ENCODE data around the gene AIFM3. TPM values are rescaled to one million over a fixed set of nuclear protein-coding genes. Genes with fewer than 3 reads are reported as not detected.

Gene AIFM3, protein sequence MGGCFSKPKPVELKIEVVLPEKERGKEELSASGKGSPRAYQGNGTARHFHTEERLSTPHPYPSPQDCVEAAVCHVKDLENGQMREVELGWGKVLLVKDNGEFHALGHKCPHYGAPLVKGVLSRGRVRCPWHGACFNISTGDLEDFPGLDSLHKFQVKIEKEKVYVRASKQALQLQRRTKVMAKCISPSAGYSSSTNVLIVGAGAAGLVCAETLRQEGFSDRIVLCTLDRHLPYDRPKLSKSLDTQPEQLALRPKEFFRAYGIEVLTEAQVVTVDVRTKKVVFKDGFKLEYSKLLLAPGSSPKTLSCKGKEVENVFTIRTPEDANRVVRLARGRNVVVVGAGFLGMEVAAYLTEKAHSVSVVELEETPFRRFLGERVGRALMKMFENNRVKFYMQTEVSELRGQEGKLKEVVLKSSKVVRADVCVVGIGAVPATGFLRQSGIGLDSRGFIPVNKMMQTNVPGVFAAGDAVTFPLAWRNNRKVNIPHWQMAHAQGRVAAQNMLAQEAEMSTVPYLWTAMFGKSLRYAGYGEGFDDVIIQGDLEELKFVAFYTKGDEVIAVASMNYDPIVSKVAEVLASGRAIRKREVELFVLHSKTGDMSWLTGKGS
- total RNA-seq (1 to 10 TPM in 3 of 10 donors, under 1 TPM in 6, not detected in 1; 0.24 to 1.5 (median 0.50) TPM), polyA plus RNA-seq (1 to 10 TPM in 1 of 2 donors, under 1 TPM in 1; 0.29 to 1.5 TPM)
- long read RNA-seq, donor 1, partial matches to known transcripts, result 0 of 1 reads
- long read RNA-seq, donor 1, other reads (novel, unspliced or antisense), result 1 of 1 reads
- long read RNA-seq, donor 2, result 0 reads
- long read RNA-seq, donor 3, result 0 reads

DNA sequence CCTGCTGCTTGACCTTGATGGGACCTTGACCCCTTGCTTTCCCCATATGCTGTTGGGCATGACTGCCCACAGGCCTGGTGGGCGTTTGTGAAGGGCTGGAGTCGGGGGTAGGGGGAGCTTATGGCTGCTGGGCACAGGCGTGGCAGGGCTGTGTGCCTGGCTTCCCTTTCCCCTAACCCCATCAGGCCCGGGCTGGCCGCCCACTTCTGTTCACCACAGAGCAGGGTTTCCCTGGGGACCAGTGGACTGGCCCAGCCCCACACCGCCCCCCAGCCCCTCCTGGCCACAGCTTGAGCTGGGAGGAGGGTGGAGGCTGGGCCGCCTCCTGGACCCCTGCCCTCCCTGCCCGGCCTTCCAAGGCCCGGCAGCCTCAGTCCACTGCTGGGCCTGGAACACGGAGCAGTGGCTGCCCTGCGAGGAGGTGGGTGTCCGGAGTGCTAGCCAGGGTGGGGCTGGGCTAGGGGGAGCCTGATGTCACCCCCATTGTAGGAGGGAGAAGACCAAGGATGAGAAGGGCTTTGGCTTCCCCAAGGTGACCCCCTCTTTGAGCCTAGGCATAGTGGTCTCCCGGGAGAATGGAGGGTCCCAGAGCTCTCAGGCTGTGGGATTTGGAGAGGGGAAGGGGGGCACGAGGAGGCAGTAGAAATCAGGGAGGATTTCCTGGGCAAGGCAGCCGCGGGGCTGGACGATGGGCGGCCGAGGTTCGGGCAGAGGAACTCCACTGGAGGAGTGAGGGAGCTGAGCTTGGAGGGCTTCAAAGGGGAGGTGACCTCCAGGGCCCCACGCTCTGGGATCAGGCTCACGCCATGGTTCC, at the start of gene AIFM3:
Gene AIFM3 (plus strand): TSS at position 373 of the 814 bp plus-strand sequence. CDS start 690 bp downstream, outside the sequence.
- ATAC-seq, result peak in 1 of 8 donors; percentile 29
- Histone ChIP-seq H3K27me3 (peaks cover 0 to 36% (median 16%) of the 10 kb centered on the region in 7 donors), H3K4me3 (no peak within 1 kb of the TSS), H3K27ac (peak within 1 kb of the TSS in 1 of 10 donors; percentile 50), H3K36me3 (no peaks in the 10 kb centered on the region), H3K4me1 (peaks cover 3 to 27% (median 10%) of the 10 kb centered on the region in 9 donors), H3K9me3 (no peaks in the 10 kb centered on the region)
- TF ChIP-seq, protein P1, sequence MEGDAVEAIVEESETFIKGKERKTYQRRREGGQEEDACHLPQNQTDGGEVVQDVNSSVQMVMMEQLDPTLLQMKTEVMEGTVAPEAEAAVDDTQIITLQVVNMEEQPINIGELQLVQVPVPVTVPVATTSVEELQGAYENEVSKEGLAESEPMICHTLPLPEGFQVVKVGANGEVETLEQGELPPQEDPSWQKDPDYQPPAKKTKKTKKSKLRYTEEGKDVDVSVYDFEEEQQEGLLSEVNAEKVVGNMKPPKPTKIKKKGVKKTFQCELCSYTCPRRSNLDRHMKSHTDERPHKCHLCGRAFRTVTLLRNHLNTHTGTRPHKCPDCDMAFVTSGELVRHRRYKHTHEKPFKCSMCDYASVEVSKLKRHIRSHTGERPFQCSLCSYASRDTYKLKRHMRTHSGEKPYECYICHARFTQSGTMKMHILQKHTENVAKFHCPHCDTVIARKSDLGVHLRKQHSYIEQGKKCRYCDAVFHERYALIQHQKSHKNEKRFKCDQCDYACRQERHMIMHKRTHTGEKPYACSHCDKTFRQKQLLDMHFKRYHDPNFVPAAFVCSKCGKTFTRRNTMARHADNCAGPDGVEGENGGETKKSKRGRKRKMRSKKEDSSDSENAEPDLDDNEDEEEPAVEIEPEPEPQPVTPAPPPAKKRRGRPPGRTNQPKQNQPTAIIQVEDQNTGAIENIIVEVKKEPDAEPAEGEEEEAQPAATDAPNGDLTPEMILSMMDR (IDR thresholded peaks at IDR 0.05), result no peak
- intact Hi-C loops (cut with DNase I), result loop anchor here in 1 of 10 donors (10.0 kb wide), 2 partner anchors 52 to 88 kb away; partner anchors contain the start of gene CRKL
- 59 to 73% methylated on average over 20 to 22 of the region's 22 CpGs for WGBS, 2 donors
- no peak for DNase-seq

DNA sequence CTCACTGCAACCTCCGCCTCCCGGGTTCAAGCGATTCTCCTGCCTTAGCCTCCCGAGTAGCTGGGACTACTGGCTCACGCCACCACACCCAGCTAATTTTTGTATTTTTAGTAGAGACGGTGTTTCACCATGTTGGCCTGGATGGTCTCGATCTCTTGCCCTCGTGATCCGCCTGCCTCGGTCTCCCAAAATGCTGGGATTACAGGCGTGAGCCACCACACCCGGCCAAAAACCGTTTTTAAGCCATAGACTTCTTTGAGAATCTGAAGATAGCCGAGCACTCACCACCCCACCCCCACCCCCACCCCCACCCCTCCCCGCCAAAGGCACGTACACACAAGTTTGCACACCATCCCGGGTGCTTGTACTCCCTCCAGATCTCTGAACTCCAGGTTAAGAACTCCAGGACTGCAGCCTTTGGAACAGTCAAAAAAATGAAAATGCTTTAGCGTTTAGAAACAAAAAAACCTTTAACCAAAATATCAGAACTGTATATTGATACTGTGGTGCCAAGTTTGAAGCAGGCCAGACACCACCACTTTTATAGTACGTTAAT, 48.3 kb upstream of the AIFM3 start:
- Histone ChIP-seq H3K27me3 (no peaks in the 10 kb centered on the region), H3K9me3 (no peaks in the 10 kb centered on the region), H3K27ac (peak overlapping the region in 7 of 10 donors; percentile 89 to 99 (median 96)), H3K36me3 (no peaks in the 10 kb centered on the region), H3K4me3 (peak overlapping the region; percentile 66 to 99 (median 90)), H3K4me1 (peaks cover 6 to 51% (median 46%) of the 10 kb centered on the region in 9 donors)
- DNase-seq (no peak), ATAC-seq (no peak)
- intact Hi-C loops (cut with DNase I), result loop anchor here in 6 of 10 donors (5.0 to 10.0 kb wide), 6 partner anchors 46 to 96 kb away; partner anchors contain the start of genes LZTR1 (in 3 of the 6), AIFM3 (in 1 of the 6), P2RX6 (in 1 of the 6) and THAP7 (in 1 of the 6)
- WGBS, 2 donors, result 1 to 2% methylated on average over 19 of the region's 19 CpGs
- TF ChIP-seq, protein P1 (IDR thresholded peaks at IDR 0.05), result no peak

DNA sequence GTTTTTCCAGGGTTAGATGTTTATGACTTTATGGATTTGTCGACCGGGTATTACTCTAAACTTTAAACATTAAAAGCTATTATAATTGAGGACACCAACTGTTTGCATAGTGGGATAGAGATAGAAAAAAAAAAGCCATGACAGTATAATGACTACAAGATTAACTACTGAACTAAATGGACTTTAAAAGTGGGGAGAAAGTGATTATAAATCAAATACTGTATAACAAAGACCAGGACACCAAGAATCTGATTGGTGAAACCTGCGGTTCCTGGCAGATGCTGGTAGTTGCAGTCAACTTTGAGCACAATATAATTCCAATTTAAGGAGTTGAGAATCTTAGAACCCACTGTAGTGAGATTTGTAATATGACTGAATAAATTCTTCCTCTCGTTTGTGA, 47.3 kb upstream of the AIFM3 start:
- Histone ChIP-seq H3K9me3 (no peaks in the 10 kb centered on the region), H3K27me3 (no peaks in the 10 kb centered on the region), H3K27ac (peak overlapping the region in 2 of 10 donors; percentile 10 to 27), H3K36me3 (peaks cover 0 to 9% (median 0%) of the 10 kb centered on the region in 9 donors), H3K4me1 (peaks cover 6 to 61% (median 51%) of the 10 kb centered on the region in 9 donors), H3K4me3 (peak overlapping the region in 9 of 10 donors; percentile 66 to 99 (median 93))
- ATAC-seq (no peak), DNase-seq (no peak)
- intact Hi-C loops (cut with DNase I), result loop anchor here in 7 of 10 donors (5.0 to 10.0 kb wide), 8 partner anchors 38 to 95 kb away; partner anchors contain the start of genes LZTR1 (in 3 of the 7), AIFM3 (in 1 of the 7), P2RX6 (in 1 of the 7) and PI4KA (in 1 of the 7)
- TF ChIP-seq, protein P1 (IDR thresholded peaks at IDR 0.05), result no peak
- WGBS, 2 donors, result 7 to 14% methylated on average over 4 of the region's 4 CpGs

All from heart right ventricle (tissue), 16 donors.